Uterus (tissue), 4 donors: ENCODE results near the gene RNPEP. TPM values are rescaled to one million over a fixed set of nuclear protein-coding genes. Genes with fewer than 3 reads are reported as not detected.

Experiments
- DNase-seq, 2 donors: peaks; one replicate each; pipeline ENCODE4 v3.0.0-alpha.2; 2019 to 2020
- H3K27ac ChIP-seq, 2 donors: fragments of 200-600 bp; sonication (generic); 1 replicate in 1 of 2; 2 replicates in 1 of 2; pipeline ENCODE4 v1.5.1; 2016 to 2018
- H3K27me3 ChIP-seq, 2 donors: fragments of 200-600 bp; sonication (generic); one replicate each; pipeline ENCODE4 v1.5.1; 2018 to 2019; ENCODE audit warnings: control low read depth in 1 of 2
- H3K36me3 ChIP-seq, 2 donors: fragments of 200-600 bp; sonication (generic); one replicate each; pipeline ENCODE4 v1.5.1; 2019; ENCODE audit warnings: control low read depth in 1 of 2
- H3K4me1 ChIP-seq, 2 donors: fragments of 200-600 bp; sonication (generic); one replicate each; pipeline ENCODE4 v1.5.1; 2018 to 2019; ENCODE audit warnings: control low read depth in 1 of 2
- H3K4me3 ChIP-seq, 2 donors: fragments of 200-600 bp; sonication (generic); 1 replicate in 1 of 2; 2 replicates in 1 of 2; pipeline ENCODE4 v1.5.1; 2018 to 2019; ENCODE audit warnings: mild to moderate bottlenecking in 1 of 2
- H3K9me3 ChIP-seq, 2 donors: fragments of 200-600 bp; sonication (generic); one replicate each; pipeline ENCODE4 v1.5.1; 2019; ENCODE audit warnings: control low read depth in 1 of 2
- CTCF ChIP-seq, 4 experiments: fragments of 200-600 bp in 2 of 4; fragments of 450-650 bp in 2 of 4; sonication (generic) in 2 of 4; IDR thresholded peaks; one replicate each; pipeline ENCODE4 v1.5.1; 2016 to 2019; ENCODE audit warnings: antibody characterized with exemption in 4 of 4, mild to moderate bottlenecking in 2 of 4, moderate library complexity in 1 of 4
- POLR2A ChIP-seq, 2 donors: fragments of 450-650 bp; IDR thresholded peaks; one replicate each; pipeline ENCODE4 v1.6.1; 2016; ENCODE audit warnings: antibody characterized with exemption in 2 of 2, mild to moderate bottlenecking in 1 of 2, moderate library complexity in 1 of 2
- intact Hi-C: fragments of 100-400 bp; cut with DNase I; formaldehyde crosslinking; loops from one replicate; pipeline ENCODE4 v1.15.1; 2023; ENCODE audit warnings: low total_unique reads
- total RNA-seq, 4 donors: library from RNA; depleted of rRNA in 3 of 4; stranded (reverse); fragments of >200 nt in 3 of 4; gene quantifications; one replicate each; pipeline versions ENCODE4 v1.1.0 to v1.2.4, GENCODE V29; 2014 to 2023
- donor health status: DM: yes; HTN: yes; CAD: no.

The RNPEP gene
- total RNA-seq, 4 donors from 2014 or later, result 17.9 to 64.8 (median 41.7) TPM

- H3K4me1 ChIP-seq, result no peaks in the 10 kb centered on the region
- no peak for DNase-seq
- no peaks in the 10 kb centered on the region for H3K9me3 ChIP-seq
- peak overlapping the region; percentile 60 to 63 for H3K4me3 ChIP-seq
- H3K36me3 ChIP-seq, result no peaks in the 10 kb centered on the region
- no peak for TF ChIP-seq CTCF (IDR thresholded peaks at IDR 0.05)
- TF ChIP-seq POLR2A (IDR thresholded peaks at IDR 0.05), result no peak
- intact Hi-C loops, result loop anchor here (2.0 kb wide), 1 partner anchor 47 kb away; no protein-coding TSS in a partner anchor
- H3K27ac ChIP-seq, result peak overlapping the region; percentile 94 to 98
- H3K27me3 ChIP-seq, result no peaks in the 10 kb centered on the region
Observed at GRCh38 chr1:201944002-201944401, 38.4 kb upstream of the RNPEP start.

GRCh38 chr1:201944639-201945038, 37.8 kb upstream of the RNPEP start:
- H3K27me3 ChIP-seq, result no peaks in the 10 kb centered on the region
- H3K4me3 ChIP-seq, result peak overlapping the region; percentile 60 to 63
- no peak for DNase-seq
- no peaks in the 10 kb centered on the region for H3K36me3 ChIP-seq
- intact Hi-C loops, result loop anchor here (2.0 kb wide), 1 partner anchor 48 kb away; no protein-coding TSS in a partner anchor
- TF ChIP-seq CTCF (IDR thresholded peaks at IDR 0.05) (no peak), POLR2A (IDR thresholded peaks at IDR 0.05) (no peak)
- H3K27ac ChIP-seq, result peak overlapping the region; percentile 94 to 98
- H3K9me3 ChIP-seq, result no peaks in the 10 kb centered on the region
- H3K4me1 ChIP-seq, result no peaks in the 10 kb centered on the region

- intact Hi-C loops, result loop anchor here (2.0 kb wide), 1 partner anchor 48 kb away; no protein-coding TSS in a partner anchor
- no peak for DNase-seq
Observed at GRCh38 chr1:201945157-201945556, 37.3 kb upstream of the RNPEP start.

GRCh38 chr1:201945863-201946223, 36.6 kb upstream of the RNPEP start:
- Histone ChIP-seq H3K27ac (peak overlapping the region; percentile 94 to 98), H3K36me3 (no peaks in the 10 kb centered on the region), H3K4me3 (peak overlapping the region; percentile 60 to 63), H3K9me3 (no peaks in the 10 kb centered on the region), H3K27me3 (no peaks in the 10 kb centered on the region), H3K4me1 (no peaks in the 10 kb centered on the region)
- no peak for DNase-seq
- intact Hi-C loops, result loop anchor here (2.0 kb wide), 1 partner anchor 49 kb away; no protein-coding TSS in a partner anchor
- TF ChIP-seq CTCF (IDR thresholded peaks at IDR 0.05) (no peak), POLR2A (IDR thresholded peaks at IDR 0.05) (no peak)

More at GRCh38 chr1:201945157-201945556, 37.3 kb upstream of the RNPEP start:
- Histone ChIP-seq H3K9me3 (no peaks in the 10 kb centered on the region), H3K4me3 (peak overlapping the region; percentile 60 to 63), H3K36me3 (no peaks in the 10 kb centered on the region), H3K27ac (peak overlapping the region; percentile 94 to 98), H3K4me1 (no peaks in the 10 kb centered on the region), H3K27me3 (no peaks in the 10 kb centered on the region)
- TF ChIP-seq CTCF (IDR thresholded peaks at IDR 0.05) (peak in 2 of 4 experiments; percentile 54 to 57), POLR2A (IDR thresholded peaks at IDR 0.05) (no peak)

- Histone ChIP-seq H3K27me3 (no peaks in the 10 kb centered on the region), H3K4me1 (no peaks in the 10 kb centered on the region), H3K9me3 (no peaks in the 10 kb centered on the region), H3K4me3 (peak within 1 kb of the TSS; percentile 60 to 63), H3K36me3 (no peaks in the 10 kb centered on the region), H3K27ac (peak within 1 kb of the TSS; percentile 94 to 98)
- intact Hi-C loops, result no loop called here
- peak; percentile 95 to 99 for DNase-seq
- TF ChIP-seq POLR2A (IDR thresholded peaks at IDR 0.05) (peak; percentile 98), CTCF (IDR thresholded peaks at IDR 0.05) (peak in 2 of 4 experiments; percentile 5 to 46)
Observed at GRCh38 chr1:201946224-201946908, 36.1 kb upstream of the RNPEP start, which contains the start of gene LMOD1. Gene LMOD1 (minus strand): TSS chr1:201946548. CDS start chr1:201946340, 208 bp downstream.
